Kidney capillary endothelial cell (primary cell): ENCODE measurements around the gene KLRF1.
A peak's percentile ranks its signal among the peaks of the same experiment; 100 is the strongest.

ENCODE experiments used
- DNase-seq: peaks from one replicate; pipeline ENCODE4 v3.0.0-alpha.2; 2018; ENCODE audit warnings: low spot score

Gene KLRF1

GRCh38 chr12:9827209-9827888, at the start of gene KLRF1:
Gene KLRF1 (plus strand): TSS chr12:9827481. CDS start chr12:9827545, 64 bp downstream.
- DNase-seq = no peak

- no peak for DNase-seq
These were observed 48.1 kb upstream of the KLRF1 start for GRCh38 chr12:9779209-9779608.

GRCh38 chr12:9781360-9781759, 45.9 kb upstream of the KLRF1 start:
- no peak for DNase-seq

- no peak for DNase-seq
These were observed 44.5 kb upstream of the KLRF1 start for GRCh38 chr12:9782547-9783382.

GRCh38 chr12:9784326-9784725, 43.0 kb upstream of the KLRF1 start:
- DNase-seq = no peak

- DNase-seq = no peak
These were observed 42.5 kb upstream of the KLRF1 start for GRCh38 chr12:9784816-9785215.

- no peak for DNase-seq
These were observed 40.3 kb upstream of the KLRF1 start for GRCh38 chr12:9786726-9787717.

- no peak for DNase-seq
These were observed 34.9 kb upstream of the KLRF1 start for GRCh38 chr12:9792185-9792900.

GRCh38 chr12:9792961-9793617, 34.2 kb upstream of the KLRF1 start:
- DNase-seq = no peak

GRCh38 chr12:9793779-9794395, 33.4 kb upstream of the KLRF1 start:
- no peak for DNase-seq

- no peak for DNase-seq
These were observed 32.7 kb upstream of the KLRF1 start for GRCh38 chr12:9794484-9795093.

GRCh38 chr12:9795945-9796344, 31.3 kb upstream of the KLRF1 start:
- DNase-seq = no peak

GRCh38 chr12:9796346-9796745, 30.9 kb upstream of the KLRF1 start:
- no peak for DNase-seq

GRCh38 chr12:9796971-9797370, 30.3 kb upstream of the KLRF1 start:
- no peak for DNase-seq

GRCh38 chr12:9797722-9798619, 29.3 kb upstream of the KLRF1 start:
- DNase-seq = peak; percentile 51

- DNase-seq = no peak
These were observed 27.3 kb upstream of the KLRF1 start for GRCh38 chr12:9799961-9800360.

GRCh38 chr12:9805883-9806282, 21.4 kb upstream of the KLRF1 start:
- DNase-seq = no peak

GRCh38 chr12:9806714-9807113, 20.6 kb upstream of the KLRF1 start:
- no peak for DNase-seq

- DNase-seq = no peak
These were observed 18.8 kb upstream of the KLRF1 start for GRCh38 chr12:9808504-9808903.
